ENCODE results near the gene KCTD1.

DNA sequence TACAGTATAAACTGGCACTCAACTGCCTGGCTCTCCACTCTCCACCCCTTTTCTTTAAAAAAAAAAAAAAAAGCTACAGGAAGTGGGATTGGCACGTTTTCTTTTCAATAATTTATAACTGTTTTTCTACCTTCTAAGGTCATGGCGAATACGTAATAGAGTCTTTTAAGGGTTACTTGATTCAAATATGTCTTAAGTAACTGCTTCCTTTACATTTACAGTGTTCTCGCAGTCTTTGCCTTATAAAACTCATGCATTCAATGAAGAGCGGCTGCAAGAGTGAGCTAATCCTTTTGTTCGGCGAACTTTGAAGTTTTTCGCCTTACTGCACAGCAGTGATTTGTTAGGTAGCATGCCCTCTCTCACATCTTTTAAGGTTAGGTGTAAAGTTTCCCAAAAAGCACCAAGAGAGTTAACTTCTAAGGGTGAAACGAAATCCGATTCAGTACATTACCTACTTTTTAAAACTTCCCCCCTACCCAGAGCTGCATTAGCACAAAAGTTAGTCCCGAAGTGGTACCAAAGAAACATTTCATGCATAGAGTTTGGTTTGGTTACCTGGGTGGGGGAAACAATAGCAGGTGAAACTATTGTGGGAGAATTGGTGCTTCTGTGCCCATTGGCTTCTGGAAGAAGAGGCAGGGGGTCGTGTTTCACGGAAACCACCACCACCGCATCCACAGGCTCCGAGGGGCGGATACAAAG lies 2.0 kb downstream of the KCTD1 start:
- no peak for TF ChIP-seq EZH2 (IDR thresholded peaks at IDR 0.05; ENCODE audit: borderline replicate concordance, insufficient read depth, low read length, poor library complexity, severe bottlenecking)
- no peak for TF ChIP-seq CTCF (IDR thresholded peaks at IDR 0.05; ENCODE audit: poor library complexity, severe bottlenecking)
- no peak for TF ChIP-seq EP300 (conservative IDR thresholded peaks at IDR 0.05; ENCODE audit: poor library complexity, severe bottlenecking)
- no peak for TF ChIP-seq RAD21 (conservative IDR thresholded peaks at IDR 0.05)
- TF ChIP-seq POLR2AphosphoS5 (IDR thresholded peaks at IDR 0.05): no peak
- no peak for TF ChIP-seq TAF1 (IDR thresholded peaks at IDR 0.05; ENCODE audit: low read depth)
- TF ChIP-seq MXI1 (conservative IDR thresholded peaks at IDR 0.05; ENCODE audit: poor library complexity, severe bottlenecking): no peak
- TF ChIP-seq SMC3 (conservative IDR thresholded peaks at IDR 0.05; ENCODE audit: poor library complexity): no peak
- no peak for TF ChIP-seq REST (IDR thresholded peaks at IDR 0.05; ENCODE audit: borderline replicate concordance)
